ENCODE data around the gene CERS3. TPM values are rescaled to one million over a fixed set of nuclear protein-coding genes. Genes with fewer than 3 reads are reported as not detected.

The CERS3 gene
- polyA plus RNA-seq, 1 donor = 1.5 TPM

- DNase-seq (ENCODE audit: low read depth) = no peak
Measured at GRCh38 chr15:100529556-100529955, 806 bp upstream of the CERS3 start.

DNA sequence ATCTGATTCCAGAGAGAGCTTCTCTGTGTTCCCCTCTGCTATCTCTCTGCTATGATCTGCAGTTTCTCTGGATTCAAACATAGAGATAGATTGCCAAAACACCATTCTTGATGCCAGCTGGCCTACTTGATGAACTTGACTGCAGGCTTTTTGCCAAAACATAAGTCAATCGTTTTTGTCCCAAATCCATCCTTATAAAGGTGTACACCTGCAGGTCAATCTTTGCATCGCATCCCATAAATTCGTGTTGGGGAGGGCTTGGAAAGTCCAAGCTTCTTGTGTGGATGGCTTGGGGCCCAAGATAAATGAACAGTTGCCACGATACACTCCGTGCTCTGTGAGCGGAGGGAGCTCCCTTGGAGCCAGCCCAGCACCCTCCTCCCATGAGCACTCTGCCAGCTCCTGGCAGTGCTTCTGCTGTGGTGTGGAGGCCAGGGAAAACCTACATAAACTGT, 2.7 kb downstream of the CERS3 start:
- peak; percentile 34 for DNase-seq (ENCODE audit: low read depth)

GRCh38 chr15:100525436-100525835, 3.3 kb downstream of the CERS3 start:
- no peak for DNase-seq (ENCODE audit: low read depth)

DNA sequence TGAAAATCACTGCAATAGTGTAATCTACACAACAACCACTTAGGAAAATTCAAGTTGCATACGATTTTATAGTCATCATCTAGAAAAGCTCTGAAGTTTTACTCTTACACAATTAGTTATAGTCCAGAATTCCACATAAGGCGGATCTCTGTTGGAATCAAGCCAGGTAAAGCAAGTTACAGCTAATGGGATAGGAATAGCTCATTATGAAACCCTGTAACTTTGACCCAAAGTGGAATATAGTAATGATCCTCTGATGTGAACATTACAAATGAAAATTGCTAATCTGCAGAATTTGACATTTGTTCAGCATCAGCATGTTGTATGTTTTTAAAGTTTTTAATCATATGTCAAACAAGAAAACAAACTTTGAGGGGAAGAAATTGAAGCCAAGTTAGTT, 4.4 kb downstream of the CERS3 start:
- DNase-seq (ENCODE audit: low read depth) = no peak

GRCh38 chr15:100521907-100522306, 6.8 kb downstream of the CERS3 start:
- no peak for DNase-seq (ENCODE audit: low read depth)

- DNase-seq (ENCODE audit: low read depth) = no peak
Measured at GRCh38 chr15:100520132-100520921, 8.4 kb downstream of the CERS3 start.

DNA sequence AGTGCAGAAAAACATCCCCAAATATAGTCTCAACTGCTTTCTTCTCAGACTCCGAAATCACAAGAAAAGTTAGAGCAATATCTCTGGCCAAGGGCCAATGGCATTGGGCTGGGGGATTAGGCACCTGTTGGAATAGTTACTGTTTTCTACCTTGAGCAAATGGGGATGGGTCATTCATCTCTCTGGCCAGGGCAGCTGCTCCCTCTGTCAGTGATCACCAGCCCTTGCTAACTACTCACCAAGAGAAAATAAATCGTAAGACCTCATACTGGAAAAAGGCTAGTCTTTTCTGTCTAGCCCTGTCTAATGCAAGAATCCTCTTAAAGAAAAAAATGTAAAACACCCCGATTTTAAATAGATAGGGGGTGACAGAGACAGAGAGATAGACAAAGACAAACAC, 10.9 kb downstream of the CERS3 start:
- DNase-seq (ENCODE audit: low read depth) = no peak

GRCh38 chr15:100516643-100517512, 11.9 kb downstream of the CERS3 start:
- DNase-seq (ENCODE audit: low read depth) = no peak

DNA sequence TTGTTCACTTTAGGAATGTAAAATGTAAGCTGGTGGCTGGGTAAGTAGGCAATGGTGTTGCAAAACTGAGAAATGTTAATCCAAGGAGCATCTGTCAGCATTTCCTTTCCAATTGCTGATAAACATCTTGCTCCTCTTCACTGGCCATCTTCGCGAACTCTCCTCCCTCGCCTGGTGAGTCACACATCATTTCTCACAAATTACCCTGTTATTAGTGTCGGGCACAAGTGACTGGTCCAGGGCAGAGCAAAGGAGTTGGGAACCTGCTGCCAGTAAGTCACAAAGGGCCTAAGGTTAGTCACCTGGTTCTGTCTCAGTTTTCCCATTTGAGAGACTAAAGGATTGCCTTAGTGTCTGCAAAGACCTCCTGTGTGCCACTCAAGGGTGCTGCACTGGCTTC, 13.0 kb downstream of the CERS3 start:
- no peak for DNase-seq (ENCODE audit: low read depth)

DNA sequence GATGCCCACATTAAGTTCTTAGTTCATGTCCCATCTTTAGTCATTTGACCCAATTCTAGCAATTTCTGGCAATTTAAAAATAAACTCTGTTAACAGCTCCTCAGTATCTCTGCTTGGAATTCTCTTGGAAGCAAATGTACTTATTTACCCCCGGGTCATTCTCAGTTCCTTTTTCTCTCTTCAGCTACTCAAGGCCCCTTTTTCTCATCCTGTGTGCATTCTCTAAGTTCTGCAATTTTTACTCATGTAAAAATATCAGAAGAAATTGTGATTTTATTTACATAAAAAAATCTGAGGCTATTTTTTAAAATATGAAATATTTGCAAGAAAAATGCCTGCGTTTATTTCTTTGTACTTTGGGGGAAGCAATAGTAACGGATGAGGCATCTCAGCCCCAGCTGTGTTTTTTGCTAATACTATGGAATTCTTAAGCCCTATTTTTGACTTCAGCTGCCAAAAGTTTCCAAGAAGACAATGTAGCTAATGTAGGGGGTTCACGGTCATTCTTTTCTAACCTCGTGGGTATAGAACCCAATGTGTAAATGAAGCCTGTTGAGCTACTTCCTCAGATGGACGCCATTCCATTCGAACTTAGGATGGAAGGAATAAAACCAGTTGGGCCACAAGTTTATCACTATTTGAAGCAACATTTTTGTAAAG, 20.0 kb downstream of the CERS3 start:
- no peak for DNase-seq (ENCODE audit: low read depth)

DNA sequence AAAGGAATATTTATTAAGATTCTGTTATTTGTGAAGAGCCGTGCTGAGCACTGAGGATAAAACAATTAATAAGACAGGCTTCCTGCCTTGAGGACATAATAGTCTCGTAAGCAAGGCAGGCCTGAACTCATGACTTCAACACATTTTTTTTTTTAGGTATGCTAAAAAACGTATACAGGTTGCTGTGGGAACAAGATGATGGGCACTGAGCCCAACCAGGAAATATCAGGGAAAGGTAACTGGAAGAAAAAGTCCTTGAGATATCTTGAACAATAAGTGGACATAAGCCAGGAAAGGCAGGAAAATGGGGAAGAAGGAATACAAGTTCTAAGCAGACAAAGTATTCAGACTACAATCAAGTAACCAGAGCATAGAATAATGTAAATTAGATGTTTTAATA, 26.1 kb downstream of the CERS3 start:
- no peak for DNase-seq (ENCODE audit: low read depth)

GRCh38 chr15:100501117-100501516, 27.6 kb downstream of the CERS3 start:
- no peak for DNase-seq (ENCODE audit: low read depth)

DNA sequence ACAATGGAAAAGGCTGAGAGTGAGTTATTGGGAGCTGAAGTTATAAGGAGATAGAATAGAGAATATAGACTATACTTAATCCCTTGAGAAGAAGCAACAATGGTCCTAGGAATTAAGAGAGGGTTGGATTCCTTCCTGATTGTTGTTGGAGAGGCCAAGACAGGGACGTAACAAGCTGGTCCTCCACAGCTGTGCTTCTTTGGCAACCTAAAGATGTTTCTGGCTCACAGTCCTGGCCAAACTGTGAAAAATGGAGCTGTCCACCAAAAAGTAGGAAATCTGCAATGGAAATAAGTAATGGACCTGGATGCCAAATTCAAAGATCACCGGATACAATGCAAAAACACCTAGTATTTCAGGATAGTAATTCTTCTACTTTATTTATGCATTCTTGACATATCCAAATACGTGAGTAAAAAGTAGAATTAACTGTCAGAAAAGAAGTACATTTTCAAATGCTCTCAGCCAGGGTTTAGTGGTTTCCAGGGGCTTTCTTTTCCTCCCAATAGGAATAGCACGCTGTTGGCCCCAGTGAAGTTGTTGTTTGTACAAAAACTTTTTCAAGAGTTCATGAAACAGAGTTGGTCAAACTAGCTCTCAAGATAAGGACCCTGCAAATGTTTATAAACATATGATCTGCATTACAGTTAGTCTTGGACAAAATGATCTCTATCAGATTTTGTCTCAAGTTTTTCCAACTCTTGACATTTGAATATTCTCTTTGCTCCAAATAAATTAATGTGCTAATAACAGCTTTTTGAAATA, 28.3 kb downstream of the CERS3 start:
- DNase-seq (ENCODE audit: low read depth) = no peak

- no peak for DNase-seq (ENCODE audit: low read depth)
Measured at GRCh38 chr15:100495861-100496260, 32.9 kb downstream of the CERS3 start.

DNA sequence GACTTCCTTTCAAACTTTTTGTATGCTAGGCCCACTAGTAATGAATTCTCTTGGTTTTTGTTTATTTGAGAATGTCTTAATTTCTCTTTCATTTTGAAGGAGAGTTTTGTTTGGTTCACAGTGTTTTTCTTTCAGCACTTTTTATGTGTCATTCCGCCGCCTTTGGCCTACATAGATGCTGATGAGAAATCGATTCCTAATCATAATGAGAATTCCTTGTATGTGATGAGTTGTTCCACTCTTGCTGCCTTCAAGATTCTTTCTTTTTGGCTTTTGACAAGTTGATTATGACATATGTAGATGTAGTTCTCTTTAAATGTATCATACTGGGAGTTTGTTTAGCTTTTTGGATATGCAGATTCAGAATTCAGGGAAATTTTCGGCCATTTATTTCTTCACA, 35.5 kb downstream of the CERS3 start:
- no peak for DNase-seq (ENCODE audit: low read depth)

DNA sequence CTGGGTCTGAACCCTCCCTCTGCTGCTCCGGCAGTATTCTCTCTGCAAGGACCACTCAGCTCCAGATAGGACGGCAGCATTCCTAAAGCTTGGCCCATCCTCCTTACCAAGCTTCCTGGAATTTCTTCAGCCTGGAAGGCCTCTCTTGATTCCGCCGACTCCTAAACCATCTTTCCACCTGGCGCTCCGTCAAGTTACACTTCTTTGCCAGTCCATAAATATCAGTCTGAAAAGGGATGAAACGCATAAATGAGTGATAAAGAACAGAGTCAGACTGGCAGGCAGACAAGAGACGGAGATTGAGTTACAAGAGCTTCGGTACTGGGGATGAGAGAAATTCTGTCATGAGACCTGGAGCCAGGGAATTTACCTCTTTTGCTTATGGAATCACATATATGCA, 44.3 kb downstream of the CERS3 start:
- no peak for DNase-seq (ENCODE audit: low read depth)

- no peak for DNase-seq (ENCODE audit: low read depth)
Measured at GRCh38 chr15:100483370-100483769, 45.4 kb downstream of the CERS3 start.

DNA sequence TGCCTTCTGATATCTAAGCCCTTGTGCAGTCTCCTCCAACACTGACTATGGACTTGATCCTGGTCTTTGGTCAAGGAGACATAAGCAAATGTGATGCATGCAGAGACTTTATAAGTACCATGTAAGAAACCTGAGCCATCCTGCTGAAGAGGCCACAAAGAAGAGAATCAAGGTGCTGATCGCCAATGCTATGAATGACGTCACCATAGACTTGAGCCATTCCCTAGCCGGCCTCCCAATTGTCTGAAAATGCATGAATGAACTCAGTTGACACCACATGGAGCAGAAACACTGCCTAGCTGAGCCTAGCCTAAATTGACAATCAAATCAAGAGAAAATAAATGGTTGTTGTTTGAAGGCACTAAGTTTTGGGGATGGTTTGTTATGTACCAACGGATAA, 51.9 kb downstream of the CERS3 start:
- no peak for DNase-seq (ENCODE audit: low read depth)

DNA sequence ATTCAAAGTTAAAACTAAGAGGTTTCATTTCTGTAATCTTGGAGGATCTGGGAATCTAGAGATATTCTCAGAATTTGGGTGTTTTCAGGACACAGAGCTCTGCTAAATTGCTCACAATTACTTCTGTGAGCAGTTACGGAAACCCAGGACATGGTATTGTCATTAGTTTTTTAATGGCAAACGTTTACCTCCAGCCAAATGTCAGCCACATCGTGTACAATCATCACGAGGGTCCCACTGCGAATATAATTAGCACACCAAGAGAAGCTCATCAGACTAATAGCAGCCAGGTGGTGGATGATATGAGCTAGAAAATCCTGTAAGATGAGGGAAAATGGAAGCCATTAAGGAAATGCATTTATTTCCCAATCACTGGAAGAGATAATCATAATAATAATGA, 56.0 kb downstream of the CERS3 start:
- DNase-seq (ENCODE audit: low read depth) = no peak

DNA sequence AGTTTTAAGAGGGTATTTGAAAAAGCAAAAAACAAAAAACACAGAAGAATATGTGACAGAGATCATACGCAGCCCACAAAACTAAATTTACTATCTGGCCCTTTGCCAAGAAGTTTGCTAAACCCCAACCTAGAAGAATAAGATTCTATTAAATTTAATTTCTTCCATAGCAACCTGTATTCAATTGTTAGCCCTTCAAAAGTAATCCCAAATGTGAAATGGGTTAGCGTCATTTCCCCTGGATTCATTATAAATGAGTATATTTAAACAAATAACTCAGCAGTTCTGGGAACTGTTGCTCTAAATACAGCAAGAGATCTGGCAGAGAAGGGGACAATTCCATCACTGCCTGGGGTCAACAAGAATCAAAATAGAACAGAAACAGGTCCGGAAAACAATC, 56.8 kb downstream of the CERS3 start:
- peak; percentile 39 for DNase-seq (ENCODE audit: low read depth)

GRCh38 chr15:100468285-100468684, 60.5 kb downstream of the CERS3 start:
- DNase-seq (ENCODE audit: low read depth) = peak; percentile 16

GRCh38 chr15:100466073-100466472, 62.7 kb downstream of the CERS3 start:
- DNase-seq (ENCODE audit: low read depth) = no peak
